RCC 7860 (cell line): ENCODE results near the gene SPCS1.
"Not testable (repeated sequence)": the region's sequence is repeated elsewhere in the genome, so short reads cannot be mapped to it uniquely, and the experiment has no call there.

ENCODE experiments used
- DNase-seq: peaks from one replicate; pipeline ENCODE4 v3.0.0-alpha.2; 2015; ENCODE audit warnings: low spot score
- FAIRE-seq: peaks from 2 replicates; lab custom pipeline; 2012; peaks lifted over from hg19 to GRCh38; lab: Jason Lieb, UNC

The SPCS1 gene

DNA sequence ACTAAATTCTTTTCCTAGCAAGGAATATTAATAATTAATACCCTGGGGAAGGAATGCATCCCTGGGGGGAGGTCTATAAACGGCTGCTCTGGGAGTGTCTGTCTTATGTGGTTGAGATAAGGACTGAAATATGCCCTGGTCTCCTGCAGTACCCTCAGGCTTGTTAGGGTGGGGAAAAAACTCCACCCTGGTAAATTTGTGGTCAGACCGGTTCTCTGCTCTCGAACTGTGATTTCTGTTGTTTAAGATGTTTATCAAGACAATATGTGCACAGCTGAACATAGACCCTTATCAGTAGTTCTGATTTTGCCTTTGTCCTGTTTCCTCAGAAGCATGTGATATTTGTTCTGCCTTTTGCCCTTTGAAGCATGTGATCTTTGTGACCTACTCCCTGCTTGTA is 22.8 kb downstream of the SPCS1 start:
- not testable (repeated sequence) for DNase-seq, FAIRE-seq

DNA sequence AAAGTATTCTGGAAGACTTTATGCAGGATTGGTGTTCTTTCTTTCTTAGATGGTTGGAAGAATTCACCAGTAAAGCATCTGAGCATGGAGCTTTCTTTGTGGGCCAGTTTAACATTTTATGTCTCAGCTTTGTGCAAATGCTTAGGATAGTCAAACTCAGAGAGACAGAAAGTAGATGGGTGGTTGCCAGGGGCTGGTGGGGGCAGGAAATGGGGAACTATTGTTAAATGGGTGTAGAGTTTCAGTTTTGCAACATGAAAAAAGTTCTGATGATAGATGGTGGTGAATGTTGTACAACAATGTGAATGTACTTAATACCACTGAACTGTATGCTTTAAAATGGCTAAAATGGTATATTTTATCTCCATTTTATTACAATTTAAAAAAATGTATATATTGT is 24.8 kb downstream of the SPCS1 start:
- no peak for DNase-seq
- no peak for FAIRE-seq

DNA sequence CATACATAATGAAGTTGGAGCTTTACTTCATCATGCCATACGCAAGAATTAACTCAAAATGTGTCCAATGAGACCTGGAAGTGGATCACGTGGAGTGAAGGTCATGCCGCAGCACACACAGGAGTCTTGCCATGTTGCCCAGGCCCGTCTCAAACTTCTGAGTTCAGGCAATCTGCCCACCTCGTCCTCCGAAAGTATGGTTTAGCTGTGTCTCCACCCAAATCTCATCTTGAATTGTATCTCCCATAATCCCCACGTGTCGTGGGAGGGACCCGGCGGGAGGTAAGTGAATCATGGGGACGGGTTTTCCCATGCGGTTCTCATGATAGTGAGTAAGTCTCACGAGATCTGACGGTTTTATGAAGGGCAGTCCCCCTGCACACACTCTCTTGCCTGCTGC is 25.7 kb downstream of the SPCS1 start:
- no peak for FAIRE-seq

DNA sequence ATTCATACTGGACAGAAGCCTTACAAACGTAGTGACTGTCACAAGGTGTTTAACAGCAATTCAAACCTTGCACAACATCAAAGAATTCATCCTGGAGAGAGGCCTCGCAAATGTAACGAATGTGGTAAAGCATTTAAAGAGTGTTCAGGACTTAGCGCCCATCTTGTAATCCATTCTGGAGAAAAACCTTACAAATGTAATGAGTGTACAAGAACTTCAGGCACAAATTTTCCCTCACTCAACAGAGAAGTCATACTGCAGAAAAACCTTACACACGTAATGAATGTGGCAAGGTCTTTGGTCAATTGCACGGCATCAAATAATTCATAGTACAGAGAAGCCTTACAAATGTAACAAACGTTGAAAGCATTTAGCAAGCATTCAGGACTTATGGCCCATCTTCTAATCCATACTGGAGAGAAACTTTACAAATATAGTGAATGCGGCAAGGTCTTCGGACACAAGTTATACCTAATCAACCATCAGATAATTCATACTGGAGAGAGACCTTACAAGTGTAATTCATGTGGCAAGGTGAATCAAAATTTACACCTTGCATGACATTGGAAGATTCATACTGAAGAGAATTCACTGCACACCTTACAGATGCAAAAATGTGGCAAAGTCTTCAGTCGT is 27.5 kb downstream of the SPCS1 start:
- DNase-seq (no peak), FAIRE-seq (no peak)

More for the DNA sequence above, 25.7 kb downstream of the SPCS1 start:
- DNase-seq, result no peak

DNA sequence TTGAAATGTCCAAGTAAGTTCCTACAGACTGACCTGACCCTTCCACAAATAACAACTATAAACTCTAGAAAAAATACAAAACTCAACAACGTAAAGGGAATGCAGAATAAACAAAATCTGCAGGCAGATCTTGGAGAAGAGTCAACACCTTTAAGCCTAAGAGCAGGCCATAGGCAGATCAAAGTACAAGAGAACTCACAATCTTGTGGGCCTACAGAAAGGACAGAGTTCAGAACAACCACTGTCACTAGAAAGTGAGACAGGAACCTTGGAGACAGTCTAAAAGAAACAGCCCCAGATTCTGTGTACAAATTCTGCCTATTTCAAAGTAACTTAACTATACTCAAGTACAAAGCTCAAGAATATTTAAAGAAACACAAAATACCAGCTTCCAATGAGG is 33.8 kb downstream of the SPCS1 start:
- no peak for DNase-seq
- FAIRE-seq, result no peak

DNA sequence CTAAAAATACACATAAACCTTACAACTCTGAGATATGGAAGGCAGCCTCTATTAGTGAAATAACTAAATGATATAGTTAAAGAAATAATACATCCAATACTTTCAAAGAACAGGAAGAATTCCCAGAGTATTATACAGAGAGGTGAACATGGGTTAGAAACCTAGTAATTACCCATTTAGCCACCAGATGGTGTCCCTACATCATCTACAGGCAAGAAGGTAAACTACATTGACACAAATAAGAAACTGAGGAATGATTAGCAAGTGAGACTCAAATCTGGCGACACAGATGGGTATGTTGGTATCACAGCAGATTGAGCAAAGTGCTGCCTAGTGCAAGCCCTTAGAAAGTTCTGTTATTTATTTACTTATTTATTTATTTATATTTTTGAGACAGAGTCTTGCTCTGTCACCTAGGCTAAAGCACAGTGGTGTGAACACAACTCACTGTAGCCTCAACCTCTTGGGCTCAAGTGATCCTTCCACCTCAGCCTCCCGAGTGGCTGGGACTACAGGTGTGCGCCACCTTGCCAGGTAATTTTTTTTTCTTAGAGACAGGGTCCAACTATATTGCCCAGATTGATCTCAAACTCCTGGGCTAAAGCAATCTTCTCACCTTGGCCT is 36.6 kb downstream of the SPCS1 start:
- DNase-seq (peak; percentile 25), FAIRE-seq (peak; percentile 45)

DNA sequence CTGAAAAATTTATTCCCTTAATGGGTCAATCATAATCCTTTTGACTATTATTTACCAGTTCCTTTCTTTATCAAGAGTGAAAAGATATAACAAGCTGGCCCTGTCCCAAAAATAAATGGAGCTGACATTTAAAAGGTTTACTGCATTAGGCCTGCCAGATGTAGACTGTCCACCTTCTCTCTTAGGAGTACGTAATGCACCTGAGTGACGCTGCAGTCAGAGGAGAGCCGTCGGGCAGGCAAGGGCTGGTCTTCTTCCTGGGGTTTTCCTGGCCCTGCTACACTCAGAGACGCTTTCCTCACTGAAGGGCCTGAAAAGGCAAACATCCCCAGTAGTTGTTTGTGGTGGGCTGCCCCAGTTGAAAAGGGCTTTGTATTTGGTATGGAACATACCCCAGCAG is 37.2 kb downstream of the SPCS1 start:
- FAIRE-seq (no peak), DNase-seq (no peak)

DNA sequence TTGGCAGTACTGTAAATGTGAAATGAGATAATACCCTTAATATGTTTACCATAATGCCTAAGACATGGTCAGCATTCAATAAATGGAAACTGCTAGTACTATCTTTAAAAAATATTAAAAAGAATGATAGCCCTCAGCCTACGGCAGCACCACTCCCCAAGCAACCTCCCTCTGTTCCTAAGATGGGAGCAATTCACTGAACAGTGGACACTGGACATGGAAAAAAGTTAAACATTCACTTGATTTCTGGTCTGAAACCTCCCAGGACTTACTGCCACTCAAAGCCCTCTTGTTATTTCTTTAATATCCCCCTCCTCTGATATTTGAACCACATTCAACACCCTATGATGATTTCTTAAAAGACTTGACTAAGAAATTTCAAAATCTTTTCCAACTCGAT is 37.8 kb downstream of the SPCS1 start:
- FAIRE-seq (no peak), DNase-seq (no peak)

DNA sequence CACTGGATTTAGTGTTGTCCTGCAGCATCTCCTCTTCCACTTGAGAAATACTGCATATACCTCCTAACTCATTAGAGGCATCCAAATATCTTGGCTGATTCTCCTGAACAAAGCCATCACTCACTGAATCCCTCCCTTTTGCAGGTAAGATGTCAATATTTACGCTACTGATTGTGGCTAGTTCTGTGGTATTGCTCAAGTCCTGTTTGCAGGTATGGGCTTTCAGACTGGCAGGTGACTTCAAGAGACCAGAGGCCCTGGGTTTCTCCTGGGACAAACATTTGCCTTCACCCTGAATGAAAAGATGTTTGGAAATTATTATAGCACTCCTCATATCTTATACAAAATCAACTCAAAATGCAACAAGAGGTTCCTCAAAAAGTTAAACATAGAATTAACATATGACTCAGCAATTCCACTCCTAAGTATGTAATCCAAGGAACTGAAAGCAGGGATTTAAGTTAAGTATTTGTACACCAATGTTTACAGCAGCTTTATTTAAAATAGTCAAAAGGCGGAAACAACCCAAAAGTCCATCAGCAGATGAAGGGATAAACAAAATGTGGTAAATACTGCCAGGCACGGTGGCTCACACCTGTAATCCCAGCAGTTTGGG is 46.2 kb downstream of the SPCS1 start:
- no peak for DNase-seq
- no peak for FAIRE-seq

DNA sequence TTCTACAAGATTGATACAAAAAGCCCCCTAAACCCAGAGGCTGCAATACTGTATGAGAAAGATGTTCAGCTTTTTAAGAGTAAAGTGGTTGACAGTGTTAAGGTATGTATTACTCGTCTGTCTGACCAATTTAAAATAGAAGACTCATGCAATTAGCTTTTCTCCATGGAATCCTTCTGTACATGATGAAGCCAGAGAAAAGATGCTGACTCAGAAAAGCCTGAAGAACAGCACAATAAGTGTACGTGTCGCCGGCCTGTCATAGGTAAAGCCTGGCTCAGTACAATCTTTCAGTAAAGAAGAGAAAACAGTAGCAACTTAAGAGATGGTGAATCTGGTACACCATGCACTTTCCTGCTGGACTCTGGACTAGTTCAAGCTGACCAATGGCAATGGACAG is 48.5 kb downstream of the SPCS1 start:
- DNase-seq (no peak), FAIRE-seq (no peak)

DNA sequence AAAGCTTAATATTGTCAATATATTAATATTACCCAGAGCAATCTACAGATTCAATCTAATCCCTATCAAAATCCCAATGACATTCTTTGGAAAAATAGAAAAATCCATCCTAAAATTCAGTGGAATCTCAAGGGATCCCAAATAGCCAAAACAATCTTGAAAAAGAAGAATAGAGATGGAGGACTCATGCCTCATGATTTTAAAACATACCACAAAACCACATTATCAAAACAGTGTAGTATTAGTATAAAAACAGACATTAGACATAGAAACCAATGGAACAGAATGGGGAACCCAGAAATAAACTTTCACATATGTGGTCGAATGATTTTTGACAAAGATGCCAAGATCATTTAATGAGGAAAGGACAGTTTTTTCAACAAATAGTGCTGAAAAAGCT is 50.2 kb downstream of the SPCS1 start:
- FAIRE-seq (no peak), DNase-seq (no peak)
